SU-DHL-6 (cell line): ENCODE measurements around the gene MTX1.

ENCODE experiments used
- H2AFZ ChIP-seq: fragments of 200-600 bp; sonication (generic); 2 replicates; pipeline ENCODE4 v1.6.1; 2014; ENCODE audit warnings: low read depth, mild to moderate bottlenecking, moderate library complexity, mixed read lengths, antibody characterized with exemption, low read length; ENCODE audit not compliant: severe bottlenecking
- H3F3A ChIP-seq: fragments of 200-600 bp; shearing (Covaris generic); 2 replicates; pipeline ENCODE4 v1.6.0; 2016; ENCODE audit warnings: antibody characterized with exemption, mild to moderate bottlenecking; ENCODE audit not compliant: insufficient read depth
- H3K27ac ChIP-seq: fragments of 200-600 bp; sonication (generic); 2 replicates; pipeline ENCODE4 v1.5.1; 2016; ENCODE audit warnings: low read depth, mild to moderate bottlenecking, low read length, moderate library complexity, mixed read lengths
- H3K27me3 ChIP-seq: fragments of 200-600 bp; sonication (generic), shearing (Covaris generic); 2 replicates; pipeline ENCODE4 v1.6.0; 2014; ENCODE audit warnings: mild to moderate bottlenecking, low read length
- H3K36me3 ChIP-seq: fragments of 200-600 bp; sonication (generic); 2 replicates; pipeline ENCODE4 v1.6.1; 2014; ENCODE audit warnings: mild to moderate bottlenecking, low read length, mixed read lengths
- H3K4me2 ChIP-seq: fragments of 300-600, 200-600 bp; shearing (Covaris generic), sonication (generic); 2 replicates; pipeline ENCODE4 v1.6.0; 2014; ENCODE audit warnings: low read length, low read depth, mild to moderate bottlenecking; ENCODE audit not compliant: poor library complexity, severe bottlenecking
- H3K4me3 ChIP-seq: fragments of 200-600 bp; sonication (generic); 2 replicates; pipeline ENCODE4 v1.5.1; 2014; ENCODE audit warnings: antibody characterized with exemption, low read length, mild to moderate bottlenecking, mixed read lengths; ENCODE audit not compliant: insufficient read depth, poor library complexity, severe bottlenecking
- H3K79me2 ChIP-seq: fragments of 200-600 bp; sonication (generic); 2 replicates; pipeline ENCODE4 v1.6.1; 2014; ENCODE audit warnings: mild to moderate bottlenecking, low read length, moderate library complexity; ENCODE audit not compliant: insufficient read depth
- H3K9ac ChIP-seq: fragments of 200-600 bp; sonication (generic); 2 replicates; pipeline ENCODE4 v1.7.0; 2014; ENCODE audit warnings: mild to moderate bottlenecking, low read length
- H3K9me2 ChIP-seq: fragments of 200-600 bp; sonication (generic); replicated peaks from 2 replicates; pipeline ENCODE4 v1.6.1; 2014; ENCODE audit warnings: low read length; ENCODE audit not compliant: insufficient read depth
- H3K9me3 ChIP-seq: fragments of 200-600 bp; sonication (generic); 2 replicates; pipeline ENCODE4 v1.6.1; 2014; ENCODE audit warnings: low read length, mixed read lengths; ENCODE audit not compliant: insufficient read depth
- H4K20me1 ChIP-seq: fragments of 200-600 bp; sonication (generic); 2 replicates; pipeline ENCODE4 v1.6.1; 2014; ENCODE audit warnings: low read depth, mild to moderate bottlenecking, antibody characterized with exemption, low read length, moderate library complexity, mixed read lengths
- CTCF ChIP-seq: fragments of 200-600 bp; sonication (generic); IDR thresholded peaks from one replicate; pipeline ENCODE4 v1.5.1; 2017; ENCODE audit warnings: antibody characterized with exemption, mild to moderate bottlenecking, low read length, moderate library complexity; ENCODE audit not compliant: insufficient read depth, poor library complexity, severe bottlenecking
- EZH2phosphoT487 ChIP-seq: fragments of 200-600 bp; sonication (generic), shearing (Covaris generic); conservative IDR thresholded peaks from 2 replicates; pipeline ENCODE4 v1.6.1; 2018; ENCODE audit warnings: mild to moderate bottlenecking, antibody characterized with exemption, low read length, moderate library complexity, mixed read lengths

Gene MTX1

GRCh38 chr1:155205035-155205434, 3.5 kb upstream of the MTX1 start:
- no peak overlapping the region for H3K4me2 ChIP-seq
- no peaks in the 10 kb centered on the region for H4K20me1 ChIP-seq
- no peak for TF ChIP-seq CTCF
- TF ChIP-seq EZH2phosphoT487 = no peak
- H3K4me3 ChIP-seq = no peak overlapping the region
- H2AFZ ChIP-seq = no peak overlapping the region
- H3K27ac ChIP-seq = no peak overlapping the region
- no peaks in the 10 kb centered on the region for H3K27me3 ChIP-seq
- no peaks in the 10 kb centered on the region for H3K9me2 ChIP-seq
- H3F3A ChIP-seq = peaks cover 12% of the 10 kb centered on the region
- no peak overlapping the region for H3K9ac ChIP-seq
- H3K36me3 ChIP-seq = no peaks in the 10 kb centered on the region
- H3K79me2 ChIP-seq = no peaks in the 10 kb centered on the region
- no peaks in the 10 kb centered on the region for H3K9me3 ChIP-seq

DNA sequence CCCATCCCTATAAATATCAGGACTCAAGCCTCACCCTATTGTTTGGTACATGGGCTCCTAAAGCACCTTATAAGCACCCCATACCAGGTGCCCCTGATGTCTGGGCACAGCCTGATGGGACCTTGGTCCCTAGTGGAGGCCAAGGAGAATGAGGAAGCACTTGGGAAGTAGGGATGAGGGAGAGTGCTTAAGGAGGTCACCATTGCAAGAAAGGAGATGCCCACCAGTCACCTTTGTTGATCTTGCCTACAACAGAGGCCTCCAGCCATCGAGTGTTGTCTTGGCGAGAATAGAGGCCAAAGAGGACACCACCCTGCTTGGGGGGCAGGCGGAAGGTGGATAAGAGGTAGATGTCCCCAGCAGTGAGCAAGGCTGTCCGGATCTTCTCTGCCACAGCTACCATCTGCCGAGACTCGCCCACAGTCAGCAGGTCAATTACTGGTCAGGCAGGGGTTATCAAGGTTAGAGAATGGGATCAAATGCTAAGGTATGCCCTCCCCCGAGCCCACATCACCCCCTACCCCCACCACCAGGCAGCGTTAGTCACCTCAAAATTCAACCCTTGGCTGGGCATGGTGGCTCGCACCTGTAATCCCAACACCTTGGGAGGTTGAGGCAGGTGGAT, 2.4 kb upstream of the MTX1 start:
- Histone ChIP-seq H3F3A (peaks cover 14% of the 10 kb centered on the region), H3K9me3 (no peaks in the 10 kb centered on the region), H3K27me3 (no peaks in the 10 kb centered on the region), H3K4me3 (no peak overlapping the region), H3K9me2 (no peaks in the 10 kb centered on the region), H3K27ac (no peak overlapping the region), H3K4me2 (no peak overlapping the region), H4K20me1 (no peaks in the 10 kb centered on the region), H3K9ac (no peak overlapping the region), H2AFZ (no peak overlapping the region), H3K36me3 (no peaks in the 10 kb centered on the region), H3K79me2 (no peaks in the 10 kb centered on the region)
- TF ChIP-seq EZH2phosphoT487 = no peak
- no peak for TF ChIP-seq CTCF

DNA sequence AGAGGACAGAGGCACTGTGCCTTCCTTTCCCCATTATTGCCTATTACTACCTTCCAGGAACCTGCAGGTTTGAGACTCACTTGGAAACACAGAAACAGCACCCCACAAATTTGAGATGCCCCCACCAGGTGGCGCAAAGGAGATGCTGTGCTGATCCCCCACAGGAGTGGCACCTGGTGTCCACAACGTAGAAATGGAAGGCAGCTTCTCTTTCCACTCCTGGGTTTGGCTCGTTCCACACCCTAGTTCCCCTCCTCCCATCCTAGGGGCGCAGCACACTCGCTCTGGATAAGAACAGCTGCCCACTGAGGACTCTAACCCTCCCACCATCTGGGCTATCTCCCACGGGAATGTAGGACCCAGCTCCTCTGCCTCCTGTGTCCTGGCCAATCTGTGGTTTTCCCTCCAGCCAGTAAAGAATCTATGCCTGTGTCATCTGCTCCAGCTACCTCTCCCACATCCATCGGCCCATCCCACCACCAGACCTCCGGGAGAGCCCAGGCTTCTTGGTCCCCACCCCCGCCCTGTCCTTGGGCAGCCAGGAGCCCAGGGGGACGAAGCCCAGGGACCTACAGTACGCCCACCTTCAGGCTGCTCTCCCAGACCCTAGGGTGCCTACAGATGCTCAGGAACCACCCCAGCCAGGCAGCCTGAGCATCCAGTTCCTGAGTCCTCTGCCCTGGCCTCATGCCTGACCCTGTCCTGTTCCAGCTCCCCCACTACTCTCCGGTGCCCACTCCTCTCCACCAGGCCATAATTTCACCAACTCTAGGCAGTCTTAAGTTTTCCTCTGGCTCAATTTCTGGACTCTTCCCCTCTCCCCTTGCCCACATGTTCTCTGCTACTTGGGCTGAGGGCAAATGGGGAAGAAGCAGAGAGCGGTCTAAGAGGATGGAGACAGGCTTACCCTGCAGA, 1.3 kb upstream of the MTX1 start:
- H3K9ac ChIP-seq = 0 out of 2 replicates have a peak overlapping the region, but pooled peaks have one; percentile 13
- H3K36me3 ChIP-seq = no peaks in the 10 kb centered on the region
- no peak overlapping the region for H2AFZ ChIP-seq
- H3K9me2 ChIP-seq = no peaks in the 10 kb centered on the region
- H3K9me3 ChIP-seq = no peaks in the 10 kb centered on the region
- H3K4me3 ChIP-seq = no peak overlapping the region
- peak overlapping the region; percentile 13 for H3K4me2 ChIP-seq
- H3K27ac ChIP-seq = 0 out of 2 replicates have a peak overlapping the region, but pooled peaks have one; percentile 0
- H3K27me3 ChIP-seq = no peaks in the 10 kb centered on the region
- TF ChIP-seq EZH2phosphoT487 (no peak), CTCF (peak; percentile 66)
- no peaks in the 10 kb centered on the region for H4K20me1 ChIP-seq
- H3F3A ChIP-seq = peaks cover 14% of the 10 kb centered on the region
- H3K79me2 ChIP-seq = no peaks in the 10 kb centered on the region
